ENCODE data around the gene LRIT2.

GRCh38 chr10:84230359-84230758 is 5.0 kb upstream of the LRIT2 start:
- no peak for TF ChIP-seq CTCF (IDR thresholded peaks at IDR 0.05)
- TF ChIP-seq POLR2A (IDR thresholded peaks at IDR 0.05) = no peak
- no peak for TF ChIP-seq EP300 (IDR thresholded peaks at IDR 0.05)
